Eye (tissue), 1 donor: ENCODE measurements around the gene ZDHHC6.
"Not testable (repeated sequence)": the region's sequence is repeated elsewhere in the genome, so short reads cannot be mapped to it uniquely, and the experiment has no call there.

Experiments
- DNase-seq: peaks from one replicate; pipeline ENCODE4 v3.0.0-alpha.2; 2015

The ZDHHC6 gene

DNA sequence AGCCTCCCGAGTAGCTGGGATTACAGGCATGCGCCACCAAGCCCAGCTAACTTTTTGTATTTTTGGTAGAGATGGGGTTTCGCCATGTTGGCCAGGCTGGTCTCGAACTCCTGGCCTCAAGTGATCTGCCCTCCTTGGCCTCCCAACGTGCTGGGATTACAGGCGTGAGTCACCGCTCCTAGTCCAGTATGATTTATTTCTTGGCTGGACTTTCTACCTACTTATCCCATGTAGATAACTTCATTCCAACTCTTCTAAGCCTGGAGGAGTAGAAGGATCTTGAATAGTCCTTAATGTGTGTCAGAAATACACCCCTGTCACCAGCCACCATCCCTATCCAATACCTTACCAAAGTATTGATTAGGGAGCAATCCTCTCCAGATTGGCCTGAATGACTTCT lies 58.7 kb downstream of the ZDHHC6 start:
- not testable (repeated sequence) for DNase-seq

- DNase-seq: no peak
These were observed 61.5 kb downstream of the ZDHHC6 start for GRCh38 chr10:112385201-112385600.

GRCh38 chr10:112384141-112384540 lies 62.6 kb downstream of the ZDHHC6 start:
- DNase-seq: no peak

- no peak for DNase-seq
These were observed 63.4 kb downstream of the ZDHHC6 start for GRCh38 chr10:112383325-112383724.

DNA sequence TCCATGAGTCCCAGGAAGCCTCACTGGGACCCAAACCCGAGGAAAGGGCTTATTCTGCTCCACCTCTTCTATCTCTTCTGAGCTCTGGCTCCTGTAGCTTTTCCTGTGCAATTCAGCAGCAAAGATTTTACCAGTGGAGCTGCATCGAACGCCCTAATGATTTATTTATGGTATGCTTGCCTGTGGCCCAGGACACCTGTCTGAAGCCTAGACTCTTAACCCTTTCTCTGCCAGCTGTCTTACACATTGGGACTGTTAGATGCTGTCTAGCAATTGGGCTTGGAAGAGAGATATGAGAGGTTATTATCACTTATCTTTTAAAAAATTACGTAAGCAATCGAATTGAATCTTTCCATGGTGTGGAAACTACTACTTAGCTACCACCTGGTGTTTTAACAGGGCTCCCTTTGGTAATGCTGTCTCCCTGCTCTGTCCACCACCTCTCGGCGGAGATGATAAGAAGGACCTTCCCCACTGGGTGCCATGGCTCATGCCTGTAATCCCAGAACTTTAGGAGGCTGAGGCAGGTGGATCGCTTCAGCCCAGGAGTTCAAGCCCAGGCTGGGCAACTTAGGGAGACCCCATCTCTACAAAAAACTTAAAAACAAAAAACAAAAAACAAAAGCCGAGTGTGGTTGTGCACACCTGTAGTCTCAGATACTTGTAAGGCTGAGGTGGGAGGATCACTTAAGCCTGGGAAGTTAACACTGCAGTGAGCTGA lies 64.0 kb downstream of the ZDHHC6 start:
- peak; percentile 49 for DNase-seq
